GM19193 (cell line): ENCODE data around the gene KCND1.
A peak's percentile ranks its signal among the peaks of the same experiment; 100 is the strongest.

Experiments used
- POLR2A ChIP-seq: IDR thresholded peaks from 4 replicates; pipeline ENCODE4 v1.6.1; 2011; ENCODE audit not compliant: insufficient read depth, insufficient read length; ENCODE audit errors: extremely low read depth

KCND1 gene

GRCh38 chrX:48958635-48959094, 13.0 kb downstream of the KCND1 start:
- no peak for TF ChIP-seq POLR2A

GRCh38 chrX:48957827-48958634, 13.6 kb downstream of the KCND1 start:
- TF ChIP-seq POLR2A, result peak; percentile 63

- peak; percentile 4 for TF ChIP-seq POLR2A
Measured at GRCh38 chrX:48957477-48957826, 14.2 kb downstream of the KCND1 start, which contains the start of gene OTUD5. OTUD5 (minus strand) TSS chrX:48957607; CDS start chrX:48957570, 37 bp downstream.

- peak; percentile 33 for TF ChIP-seq POLR2A
Measured at GRCh38 chrX:48956728-48957414, 14.8 kb downstream of the KCND1 start.

- no peak for TF ChIP-seq POLR2A
Measured at GRCh38 chrX:48948589-48948988, 23.1 kb downstream of the KCND1 start.

GRCh38 chrX:48945517-48946348, 25.9 kb downstream of the KCND1 start:
- TF ChIP-seq POLR2A, result no peak

- no peak for TF ChIP-seq POLR2A
Measured at GRCh38 chrX:48942895-48943294, 28.7 kb downstream of the KCND1 start.

- no peak for TF ChIP-seq POLR2A
Measured at GRCh38 chrX:48940404-48940955, 31.2 kb downstream of the KCND1 start.

GRCh38 chrX:48939524-48940228, 32.0 kb downstream of the KCND1 start:
- peak; percentile 21 for TF ChIP-seq POLR2A

GRCh38 chrX:48938721-48939425, 32.8 kb downstream of the KCND1 start:
- TF ChIP-seq POLR2A, result no peak

GRCh38 chrX:48937054-48937907, 34.4 kb downstream of the KCND1 start:
- TF ChIP-seq POLR2A, result peak; percentile 59

GRCh38 chrX:48936429-48937053, 35.1 kb downstream of the KCND1 start:
- TF ChIP-seq POLR2A, result no peak
